GM13977 (cell line): ENCODE measurements around the gene PGM5.
A peak's percentile ranks its signal among the peaks of the same experiment; 100 is the strongest.

Source experiments
- DNase-seq: peaks from one replicate; pipeline ENCODE4 v3.0.0; 2012; ENCODE audit warnings: low spot score
- in situ Hi-C: fragments of 300-500 bp; cut with MboI; formaldehyde crosslinking; loops from one replicate; pipeline ENCODE4 v1.12.0; 2022; ENCODE audit warnings: low sequenced_read_pairs, low pct_unique_long_range_greater_than_20kb, mixed read lengths, inconsistent platforms; ENCODE audit not compliant: unreplicated experiment
- TF ChIP-seq, protein P1 (sequence below): IDR thresholded peaks from 2 replicates; pipeline ENCODE4 v1.5.1; 2012; ENCODE audit warnings: mild to moderate bottlenecking, control low read depth; ENCODE audit not compliant: insufficient read depth; ENCODE audit errors: extremely low read depth, missing control alignments

Gene PGM5

DNA sequence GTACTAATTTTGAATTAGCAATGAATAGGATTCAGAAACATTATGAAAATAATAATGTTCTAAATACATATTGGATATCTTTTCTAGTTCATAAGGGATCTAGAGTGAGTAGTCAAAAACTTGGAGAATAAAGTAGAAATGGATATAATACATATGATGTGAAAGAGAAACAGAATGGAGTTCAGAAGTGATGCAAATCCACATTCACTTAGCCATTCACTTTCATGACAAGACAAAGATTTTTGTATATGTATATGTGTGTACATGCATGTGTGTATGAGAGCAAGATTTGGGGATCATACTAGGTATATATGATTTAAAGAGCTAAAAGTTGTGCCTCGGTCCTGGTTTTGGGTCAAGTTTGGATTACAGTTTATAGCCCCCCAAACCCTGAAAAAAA lies 150.1 kb downstream of the PGM5 start:
- TF ChIP-seq, protein P1, sequence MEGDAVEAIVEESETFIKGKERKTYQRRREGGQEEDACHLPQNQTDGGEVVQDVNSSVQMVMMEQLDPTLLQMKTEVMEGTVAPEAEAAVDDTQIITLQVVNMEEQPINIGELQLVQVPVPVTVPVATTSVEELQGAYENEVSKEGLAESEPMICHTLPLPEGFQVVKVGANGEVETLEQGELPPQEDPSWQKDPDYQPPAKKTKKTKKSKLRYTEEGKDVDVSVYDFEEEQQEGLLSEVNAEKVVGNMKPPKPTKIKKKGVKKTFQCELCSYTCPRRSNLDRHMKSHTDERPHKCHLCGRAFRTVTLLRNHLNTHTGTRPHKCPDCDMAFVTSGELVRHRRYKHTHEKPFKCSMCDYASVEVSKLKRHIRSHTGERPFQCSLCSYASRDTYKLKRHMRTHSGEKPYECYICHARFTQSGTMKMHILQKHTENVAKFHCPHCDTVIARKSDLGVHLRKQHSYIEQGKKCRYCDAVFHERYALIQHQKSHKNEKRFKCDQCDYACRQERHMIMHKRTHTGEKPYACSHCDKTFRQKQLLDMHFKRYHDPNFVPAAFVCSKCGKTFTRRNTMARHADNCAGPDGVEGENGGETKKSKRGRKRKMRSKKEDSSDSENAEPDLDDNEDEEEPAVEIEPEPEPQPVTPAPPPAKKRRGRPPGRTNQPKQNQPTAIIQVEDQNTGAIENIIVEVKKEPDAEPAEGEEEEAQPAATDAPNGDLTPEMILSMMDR = no peak
- in situ Hi-C loops = no loop called here
- no peak for DNase-seq

DNA sequence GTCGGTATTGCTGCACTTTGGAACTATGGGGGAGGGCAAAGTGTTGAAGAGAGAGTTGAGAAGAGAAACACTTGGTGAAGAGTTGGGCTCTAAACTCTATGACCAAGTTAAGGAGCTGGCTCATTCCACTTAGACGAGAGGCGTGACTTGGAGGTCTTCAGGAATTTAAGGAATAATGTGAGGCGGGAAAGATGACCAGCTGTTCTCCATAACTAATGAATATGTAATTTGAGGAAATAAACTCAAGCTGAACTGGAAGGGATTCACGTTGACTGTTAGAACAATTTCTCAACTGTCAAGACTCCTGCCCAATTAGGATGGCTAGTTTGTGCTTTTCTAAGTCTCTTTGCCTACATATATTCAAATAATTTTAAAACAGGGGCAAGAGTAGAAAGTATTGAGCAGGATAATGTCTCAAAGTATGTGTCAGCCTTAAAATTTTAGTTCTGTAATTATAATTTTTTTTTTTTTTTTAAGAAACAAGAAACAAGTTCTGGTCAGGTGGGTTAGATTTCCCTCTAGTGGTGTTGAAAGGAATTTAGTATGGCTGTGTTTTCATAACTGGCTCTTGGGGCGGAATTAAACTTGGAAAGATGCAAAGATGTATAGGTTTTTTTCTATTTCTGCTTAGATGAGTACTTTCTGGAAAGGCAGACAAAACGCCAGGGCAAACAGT lies 150.9 kb downstream of the PGM5 start:
- TF ChIP-seq, protein P1 = peak; percentile 54
- DNase-seq = peak; percentile 31
- in situ Hi-C loops = no loop called here

DNA sequence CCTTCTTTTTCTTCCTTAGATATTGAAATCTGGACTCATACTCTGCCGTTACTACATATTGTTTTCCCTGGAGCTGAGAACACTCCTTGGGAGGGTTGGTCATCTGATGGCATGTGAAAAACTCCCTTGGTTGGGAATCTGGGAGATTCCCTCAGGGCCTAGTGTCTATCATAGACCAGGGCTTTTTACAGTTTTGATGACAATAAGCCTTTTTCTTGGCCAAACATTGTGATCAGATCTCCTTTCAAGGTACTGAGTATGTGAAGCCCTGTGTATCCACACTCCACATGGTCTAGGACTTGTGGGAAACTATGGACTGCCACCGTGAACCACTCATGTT lies 151.4 kb downstream of the PGM5 start:
- in situ Hi-C loops = no loop called here
- TF ChIP-seq, protein P1 = no peak
- DNase-seq = no peak

DNA sequence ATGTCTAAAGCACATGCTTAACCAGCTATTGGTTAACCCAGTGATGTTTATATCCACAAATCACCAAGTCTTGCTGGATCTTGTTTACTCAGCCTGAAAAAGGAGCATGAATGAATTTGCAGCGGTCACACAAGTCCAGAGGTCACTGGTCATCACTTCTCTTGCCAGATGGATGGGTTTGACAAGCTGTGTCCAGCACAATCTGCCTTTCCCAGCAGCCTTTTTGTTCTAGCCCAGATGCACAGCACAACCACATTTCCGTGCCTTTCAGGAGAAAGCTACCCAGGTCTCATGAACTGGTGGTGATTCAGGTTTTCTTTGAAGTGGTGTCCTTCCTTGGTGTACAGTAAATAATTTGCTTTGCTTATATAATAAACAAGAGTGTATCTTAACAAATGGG lies 152.1 kb downstream of the PGM5 start:
- TF ChIP-seq, protein P1 = no peak
- DNase-seq = no peak
- in situ Hi-C loops = no loop called here

DNA sequence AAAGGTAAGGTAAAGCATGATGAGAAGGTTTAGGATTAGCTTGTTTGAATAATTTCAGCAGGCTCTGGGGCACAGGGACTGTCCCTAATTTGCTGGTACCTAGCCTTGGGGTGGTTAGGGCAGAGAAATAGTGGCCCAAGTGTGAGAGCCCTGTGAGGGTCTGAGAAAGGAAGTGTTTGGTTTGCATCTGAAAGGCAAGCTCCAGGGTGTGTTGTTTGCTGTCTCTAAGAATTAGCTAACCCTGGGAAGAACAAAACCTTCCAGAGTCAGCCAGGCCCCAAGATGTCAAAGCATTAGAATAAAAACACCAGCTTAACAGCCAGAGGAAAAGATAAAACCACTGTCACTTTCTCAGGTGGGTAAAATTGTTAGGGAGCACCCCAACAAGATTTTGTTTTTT lies 153.3 kb downstream of the PGM5 start:
- DNase-seq = no peak
- TF ChIP-seq, protein P1 = no peak
- in situ Hi-C loops = no loop called here

DNA sequence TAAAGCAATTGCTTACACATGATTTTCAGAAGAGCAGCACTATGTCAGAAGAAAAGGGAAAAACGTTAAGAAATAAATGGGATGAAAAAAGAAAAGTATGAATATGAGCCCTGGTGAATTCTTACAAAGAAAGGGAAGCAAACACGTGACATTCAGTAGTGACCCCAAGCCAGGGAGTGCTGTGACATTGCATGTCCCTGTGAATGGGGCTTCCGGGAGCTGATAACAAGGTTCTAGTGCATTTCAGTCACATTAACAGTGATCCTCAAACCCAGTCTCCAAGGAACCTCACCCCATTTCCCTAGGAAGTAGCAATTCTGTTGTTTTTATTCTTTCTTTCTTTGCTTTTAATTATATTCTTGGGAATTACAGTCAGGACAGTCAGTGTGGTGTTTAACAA lies 157.0 kb downstream of the PGM5 start:
- no peak for DNase-seq
- TF ChIP-seq, protein P1 = no peak
- in situ Hi-C loops = no loop called here
